HepG2 (cell line): ENCODE data around the gene TMEM131L. TPM values are rescaled to one million over a fixed set of nuclear protein-coding genes. Genes with fewer than 3 reads are reported as not detected.

Source experiments
- JUN ChIP-seq: sonication (generic); formaldehyde crosslinking; IDR thresholded peaks from 2 replicates; pipeline ENCODE4 v1.4.0; 2020; ENCODE audit warnings: mild to moderate bottlenecking, missing genetic modification reagents
- MAFG ChIP-seq: sonication (generic); formaldehyde crosslinking; IDR thresholded peaks from 2 replicates; pipeline ENCODE4 v1.5.1; 2020; ENCODE audit warnings: mild to moderate bottlenecking, missing genetic modification reagents
- NFKB2 ChIP-seq: sonication (generic); formaldehyde crosslinking; IDR thresholded peaks from 2 replicates; pipeline ENCODE4 v1.4.0; 2020; ENCODE audit warnings: missing genetic modification reagents, borderline replicate concordance
- SNAPC2 ChIP-seq: sonication (generic); formaldehyde crosslinking; IDR thresholded peaks from 2 replicates; pipeline ENCODE4 v1.8.1; 2022; ENCODE audit warnings: mild to moderate bottlenecking, missing genetic modification reagents
- ZNF652 ChIP-seq: IDR thresholded peaks from 2 replicates; pipeline ENCODE4 v1.6.1; 2016; ENCODE audit warnings: low read depth, borderline replicate concordance
- ZNF772 ChIP-seq: sonication (generic); formaldehyde crosslinking; IDR thresholded peaks from 2 replicates; pipeline ENCODE4 v1.5.0; 2020; ENCODE audit warnings: mild to moderate bottlenecking, missing genetic modification reagents
- polyA plus RNA-seq, 8 experiments: library from polyadenylated mRNA; depleted of rRNA in 3 of 8; stranded (reverse) in 7 of 8; unstranded in 1 of 8; fragments of >200 nt; fragmentation: Illumina TruSeq in 4 of 8; extraction: Trizol in 4 of 8; gene quantifications; 2 replicates each; pipeline versions ENCODE4 v1.2.1 to v1.2.3, GENCODE V29; 2011 to 2016; ENCODE audit warnings: low read depth in 4 of 8, missing spikeins in 1 of 8, mixed read lengths in 1 of 8; ENCODE audit not compliant: insufficient read depth in 1 of 8
- total RNA-seq, 5 experiments: library from RNA; depleted of rRNA; stranded (reverse); fragments of >200 nt; fragmentation: Illumina TruSeq; extraction: Trizol; gene quantifications; 2 replicates each; pipeline ENCODE4 v1.2.3, GENCODE V29; 2016; ENCODE audit warnings: low read depth in 1 of 5
- TF ChIP-seq, protein P1 (sequence below): sonication (generic); formaldehyde crosslinking; IDR thresholded peaks from one replicate; pipeline ENCODE4 v1.5.1; 2020; ENCODE audit warnings: mild to moderate bottlenecking, missing genetic modification reagents; ENCODE audit errors: not compliant biosample characterization
- TF ChIP-seq, protein P2 (sequence below): sonication (generic); formaldehyde crosslinking; IDR thresholded peaks from 2 replicates; pipeline ENCODE4 v1.5.1; 2020; ENCODE audit warnings: missing genetic modification reagents, mild to moderate bottlenecking, borderline replicate concordance
- TF ChIP-seq, protein P3 (sequence below): sonication (generic); formaldehyde crosslinking; IDR thresholded peaks from 2 replicates; pipeline ENCODE4 v1.5.1; 2020; ENCODE audit warnings: mild to moderate bottlenecking, missing genetic modification reagents
- TF ChIP-seq, protein P4 (sequence below): sonication (generic); formaldehyde crosslinking; IDR thresholded peaks from 2 replicates; pipeline ENCODE4 v1.8.0; 2022; ENCODE audit warnings: mild to moderate bottlenecking, missing genetic modification reagents, moderate library complexity
- TF ChIP-seq, protein P5 (sequence below): sonication (generic); formaldehyde crosslinking; IDR thresholded peaks from 2 replicates; pipeline ENCODE4 v1.4.0; 2020; ENCODE audit warnings: mild to moderate bottlenecking, missing genetic modification reagents

TMEM131L gene
- total and polyA plus RNA-seq, 2 of the 13 experiments (the other 11 are each of a cell fraction or from before 2014, with no cell fraction given), result 2.2 to 4.5 TPM

- TF ChIP-seq, protein P1, sequence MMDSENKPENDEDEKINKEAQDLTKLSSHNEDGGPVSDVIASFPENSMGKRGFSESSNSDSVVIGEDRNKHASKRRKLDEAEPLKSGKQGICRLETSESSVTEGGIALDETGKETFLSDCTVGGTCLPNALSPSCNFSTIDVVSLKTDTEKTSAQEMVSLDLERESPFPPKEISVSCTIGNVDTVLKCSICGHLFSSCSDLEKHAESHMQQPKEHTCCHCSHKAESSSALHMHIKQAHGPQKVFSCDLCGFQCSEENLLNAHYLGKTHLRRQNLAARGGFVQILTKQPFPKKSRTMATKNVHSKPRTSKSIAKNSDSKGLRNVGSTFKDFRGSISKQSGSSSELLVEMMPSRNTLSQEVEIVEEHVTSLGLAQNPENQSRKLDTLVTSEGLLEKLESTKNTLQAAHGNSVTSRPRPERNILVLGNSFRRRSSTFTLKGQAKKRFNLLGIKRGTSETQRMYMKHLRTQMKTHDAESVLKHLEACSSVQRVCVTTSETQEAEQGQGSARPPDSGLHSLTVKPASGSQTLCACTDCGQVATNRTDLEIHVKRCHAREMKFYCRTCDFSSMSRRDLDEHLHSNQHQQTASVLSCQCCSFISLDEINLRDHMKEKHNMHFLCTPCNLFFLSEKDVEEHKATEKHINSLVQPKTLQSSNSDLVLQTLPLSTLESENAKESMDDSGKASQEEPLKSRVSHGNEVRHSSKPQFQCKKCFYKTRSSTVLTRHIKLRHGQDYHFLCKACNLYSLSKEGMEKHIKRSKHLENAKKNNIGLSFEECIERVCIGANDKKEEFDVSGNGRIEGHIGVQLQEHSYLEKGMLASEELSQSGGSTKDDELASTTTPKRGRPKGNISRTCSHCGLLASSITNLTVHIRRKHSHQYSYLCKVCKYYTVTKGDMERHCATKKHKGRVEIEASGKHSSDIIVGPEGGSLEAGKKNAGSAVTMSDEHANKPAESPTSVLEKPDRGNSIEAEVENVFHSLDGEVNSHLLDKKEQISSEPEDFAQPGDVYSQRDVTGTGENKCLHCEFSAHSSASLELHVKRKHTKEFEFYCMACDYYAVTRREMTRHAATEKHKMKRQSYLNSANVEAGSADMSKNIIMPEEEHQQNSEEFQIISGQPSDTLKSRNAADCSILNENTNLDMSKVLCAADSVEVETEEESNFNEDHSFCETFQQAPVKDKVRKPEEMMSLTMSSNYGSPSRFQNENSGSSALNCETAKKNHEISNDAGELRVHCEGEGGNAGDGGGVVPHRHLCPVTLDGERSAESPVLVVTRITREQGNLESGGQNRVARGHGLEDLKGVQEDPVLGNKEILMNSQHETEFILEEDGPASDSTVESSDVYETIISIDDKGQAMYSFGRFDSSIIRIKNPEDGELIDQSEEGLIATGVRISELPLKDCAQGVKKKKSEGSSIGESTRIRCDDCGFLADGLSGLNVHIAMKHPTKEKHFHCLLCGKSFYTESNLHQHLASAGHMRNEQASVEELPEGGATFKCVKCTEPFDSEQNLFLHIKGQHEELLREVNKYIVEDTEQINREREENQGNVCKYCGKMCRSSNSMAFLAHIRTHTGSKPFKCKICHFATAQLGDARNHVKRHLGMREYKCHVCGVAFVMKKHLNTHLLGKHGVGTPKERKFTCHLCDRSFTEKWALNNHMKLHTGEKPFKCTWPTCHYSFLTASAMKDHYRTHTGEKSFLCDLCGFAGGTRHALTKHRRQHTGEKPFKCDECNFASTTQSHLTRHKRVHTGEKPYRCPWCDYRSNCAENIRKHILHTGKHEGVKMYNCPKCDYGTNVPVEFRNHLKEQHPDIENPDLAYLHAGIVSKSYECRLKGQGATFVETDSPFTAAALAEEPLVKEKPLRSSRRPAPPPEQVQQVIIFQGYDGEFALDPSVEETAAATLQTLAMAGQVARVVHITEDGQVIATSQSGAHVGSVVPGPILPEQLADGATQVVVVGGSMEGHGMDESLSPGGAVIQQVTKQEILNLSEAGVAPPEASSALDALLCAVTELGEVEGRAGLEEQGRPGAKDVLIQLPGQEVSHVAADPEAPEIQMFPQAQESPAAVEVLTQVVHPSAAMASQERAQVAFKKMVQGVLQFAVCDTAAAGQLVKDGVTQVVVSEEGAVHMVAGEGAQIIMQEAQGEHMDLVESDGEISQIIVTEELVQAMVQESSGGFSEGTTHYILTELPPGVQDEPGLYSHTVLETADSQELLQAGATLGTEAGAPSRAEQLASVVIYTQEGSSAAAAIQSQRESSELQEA, result no peak
- TF ChIP-seq, protein P2, sequence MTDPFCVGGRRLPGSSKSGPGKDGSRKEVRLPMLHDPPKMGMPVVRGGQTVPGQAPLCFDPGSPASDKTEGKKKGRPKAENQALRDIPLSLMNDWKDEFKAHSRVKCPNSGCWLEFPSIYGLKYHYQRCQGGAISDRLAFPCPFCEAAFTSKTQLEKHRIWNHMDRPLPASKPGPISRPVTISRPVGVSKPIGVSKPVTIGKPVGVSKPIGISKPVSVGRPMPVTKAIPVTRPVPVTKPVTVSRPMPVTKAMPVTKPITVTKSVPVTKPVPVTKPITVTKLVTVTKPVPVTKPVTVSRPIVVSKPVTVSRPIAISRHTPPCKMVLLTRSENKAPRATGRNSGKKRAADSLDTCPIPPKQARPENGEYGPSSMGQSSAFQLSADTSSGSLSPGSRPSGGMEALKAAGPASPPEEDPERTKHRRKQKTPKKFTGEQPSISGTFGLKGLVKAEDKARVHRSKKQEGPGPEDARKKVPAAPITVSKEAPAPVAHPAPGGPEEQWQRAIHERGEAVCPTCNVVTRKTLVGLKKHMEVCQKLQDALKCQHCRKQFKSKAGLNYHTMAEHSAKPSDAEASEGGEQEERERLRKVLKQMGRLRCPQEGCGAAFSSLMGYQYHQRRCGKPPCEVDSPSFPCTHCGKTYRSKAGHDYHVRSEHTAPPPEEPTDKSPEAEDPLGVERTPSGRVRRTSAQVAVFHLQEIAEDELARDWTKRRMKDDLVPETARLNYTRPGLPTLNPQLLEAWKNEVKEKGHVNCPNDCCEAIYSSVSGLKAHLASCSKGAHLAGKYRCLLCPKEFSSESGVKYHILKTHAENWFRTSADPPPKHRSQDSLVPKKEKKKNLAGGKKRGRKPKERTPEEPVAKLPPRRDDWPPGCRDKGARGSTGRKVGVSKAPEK (CRISPR knock-in tag), result no peak
- TF ChIP-seq NFKB2 (no peak), SNAPC2 (CRISPR knock-in tag) (no peak), JUN (no peak), ZNF772 (no peak), MAFG (CRISPR knock-in tag) (no peak), ZNF652 (CRISPR knock-in tag) (no peak)
- TF ChIP-seq, protein P3, sequence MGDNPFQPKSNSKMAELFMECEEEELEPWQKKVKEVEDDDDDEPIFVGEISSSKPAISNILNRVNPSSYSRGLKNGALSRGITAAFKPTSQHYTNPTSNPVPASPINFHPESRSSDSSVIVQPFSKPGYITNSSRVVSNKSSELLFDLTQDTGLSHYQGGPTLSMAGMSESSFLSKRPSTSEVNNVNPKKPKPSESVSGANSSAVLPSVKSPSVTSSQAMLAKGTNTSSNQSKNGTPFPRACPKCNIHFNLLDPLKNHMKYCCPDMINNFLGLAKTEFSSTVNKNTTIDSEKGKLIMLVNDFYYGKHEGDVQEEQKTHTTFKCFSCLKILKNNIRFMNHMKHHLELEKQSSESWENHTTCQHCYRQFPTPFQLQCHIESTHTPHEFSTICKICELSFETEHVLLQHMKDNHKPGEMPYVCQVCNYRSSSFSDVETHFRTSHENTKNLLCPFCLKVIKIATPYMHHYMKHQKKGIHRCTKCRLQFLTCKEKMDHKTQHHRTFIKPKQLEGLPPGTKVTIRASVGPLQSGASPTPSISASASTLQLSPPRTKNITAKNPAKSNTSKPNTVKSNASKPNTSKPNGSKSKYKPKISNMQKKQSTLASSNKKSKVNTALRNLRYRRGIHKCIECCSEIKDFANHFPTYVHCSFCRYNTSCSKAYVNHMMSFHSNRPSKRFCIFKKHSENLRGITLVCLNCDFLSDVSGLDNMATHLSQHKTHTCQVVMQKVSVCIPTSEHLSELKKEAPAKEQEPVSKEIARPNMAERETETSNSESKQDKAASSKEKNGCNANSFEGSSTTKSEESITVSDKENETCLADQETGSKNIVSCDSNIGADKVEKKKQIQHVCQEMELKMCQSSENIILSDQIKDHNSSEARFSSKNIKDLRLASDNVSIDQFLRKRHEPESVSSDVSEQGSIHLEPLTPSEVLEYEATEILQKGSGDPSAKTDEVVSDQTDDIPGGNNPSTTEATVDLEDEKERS (CRISPR knock-in tag), result no peak
- TF ChIP-seq, protein P4, sequence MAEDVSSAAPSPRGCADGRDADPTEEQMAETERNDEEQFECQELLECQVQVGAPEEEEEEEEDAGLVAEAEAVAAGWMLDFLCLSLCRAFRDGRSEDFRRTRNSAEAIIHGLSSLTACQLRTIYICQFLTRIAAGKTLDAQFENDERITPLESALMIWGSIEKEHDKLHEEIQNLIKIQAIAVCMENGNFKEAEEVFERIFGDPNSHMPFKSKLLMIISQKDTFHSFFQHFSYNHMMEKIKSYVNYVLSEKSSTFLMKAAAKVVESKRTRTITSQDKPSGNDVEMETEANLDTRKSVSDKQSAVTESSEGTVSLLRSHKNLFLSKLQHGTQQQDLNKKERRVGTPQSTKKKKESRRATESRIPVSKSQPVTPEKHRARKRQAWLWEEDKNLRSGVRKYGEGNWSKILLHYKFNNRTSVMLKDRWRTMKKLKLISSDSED (CRISPR knock-in tag), result no peak
- TF ChIP-seq, protein P5, sequence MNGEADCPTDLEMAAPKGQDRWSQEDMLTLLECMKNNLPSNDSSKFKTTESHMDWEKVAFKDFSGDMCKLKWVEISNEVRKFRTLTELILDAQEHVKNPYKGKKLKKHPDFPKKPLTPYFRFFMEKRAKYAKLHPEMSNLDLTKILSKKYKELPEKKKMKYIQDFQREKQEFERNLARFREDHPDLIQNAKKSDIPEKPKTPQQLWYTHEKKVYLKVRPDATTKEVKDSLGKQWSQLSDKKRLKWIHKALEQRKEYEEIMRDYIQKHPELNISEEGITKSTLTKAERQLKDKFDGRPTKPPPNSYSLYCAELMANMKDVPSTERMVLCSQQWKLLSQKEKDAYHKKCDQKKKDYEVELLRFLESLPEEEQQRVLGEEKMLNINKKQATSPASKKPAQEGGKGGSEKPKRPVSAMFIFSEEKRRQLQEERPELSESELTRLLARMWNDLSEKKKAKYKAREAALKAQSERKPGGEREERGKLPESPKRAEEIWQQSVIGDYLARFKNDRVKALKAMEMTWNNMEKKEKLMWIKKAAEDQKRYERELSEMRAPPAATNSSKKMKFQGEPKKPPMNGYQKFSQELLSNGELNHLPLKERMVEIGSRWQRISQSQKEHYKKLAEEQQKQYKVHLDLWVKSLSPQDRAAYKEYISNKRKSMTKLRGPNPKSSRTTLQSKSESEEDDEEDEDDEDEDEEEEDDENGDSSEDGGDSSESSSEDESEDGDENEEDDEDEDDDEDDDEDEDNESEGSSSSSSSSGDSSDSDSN (CRISPR knock-in tag), result no peak
Observed at GRCh38 chr4:153594210-153594609, 128.1 kb downstream of the TMEM131L start (continued).
